HPDE6-E6E7 (cell line): ENCODE measurements around the gene EFCAB5.
"Not testable (repeated sequence)": the region's sequence is repeated elsewhere in the genome, so short reads cannot be mapped to it uniquely, and the experiment has no call there.

Experiments
- DNase-seq: peaks from one replicate; pipeline ENCODE4 v3.0.0; 2011; ENCODE audit warnings: missing footprints; ENCODE audit errors: extremely low spot score

The EFCAB5 gene

GRCh38 chr17:29935909-29936308 is 5.5 kb upstream of the EFCAB5 start:
- not testable (repeated sequence) for DNase-seq

- DNase-seq = no peak
Observed at GRCh38 chr17:29936724-29937123, 4.7 kb upstream of the EFCAB5 start.

DNA sequence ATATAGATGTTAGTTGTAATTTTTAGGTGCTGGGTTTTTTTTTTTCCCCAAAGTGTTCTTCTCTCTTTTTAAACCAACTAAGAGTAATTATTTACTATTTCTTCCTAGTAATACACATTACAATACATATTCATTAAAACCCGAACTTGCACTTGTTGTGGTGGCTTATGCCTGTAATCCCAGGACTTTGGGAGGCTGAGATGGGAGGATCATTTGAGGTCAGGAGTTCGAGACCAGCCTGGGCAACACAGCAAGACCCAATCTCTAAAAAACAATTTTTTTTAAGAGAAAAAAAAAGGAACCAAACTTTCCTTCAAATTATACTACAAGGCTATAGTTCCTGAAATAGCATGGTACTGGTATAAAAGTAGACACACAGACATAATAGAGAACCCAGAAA is 3.8 kb downstream of the EFCAB5 start:
- DNase-seq = no peak

GRCh38 chr17:29948448-29949215 is 7.2 kb downstream of the EFCAB5 start:
- DNase-seq = no peak

- no peak for DNase-seq
Observed at GRCh38 chr17:29949696-29950095, 8.3 kb downstream of the EFCAB5 start.

DNA sequence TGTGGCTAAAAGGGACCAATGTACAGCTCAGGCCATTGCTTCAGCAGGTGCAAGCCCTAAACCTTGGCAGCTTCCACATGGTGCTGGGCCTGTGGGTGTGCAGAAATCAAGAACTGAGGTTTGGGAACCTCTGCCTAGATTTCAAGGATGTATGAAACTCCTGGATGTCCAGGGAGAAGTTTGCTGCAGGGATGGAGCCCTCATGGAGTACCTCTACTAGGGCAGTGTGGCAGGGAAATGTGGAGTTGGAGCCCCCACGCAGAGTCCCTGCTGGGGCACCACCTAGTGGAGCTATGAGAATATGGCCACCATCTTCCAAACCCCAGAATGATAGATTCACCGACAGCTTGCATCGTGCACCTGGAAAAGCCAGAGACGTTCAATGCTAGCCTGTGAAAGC is 13.0 kb downstream of the EFCAB5 start:
- DNase-seq = no peak

- DNase-seq = no peak
Observed at GRCh38 chr17:29956225-29956624, 14.8 kb downstream of the EFCAB5 start.

- not testable (repeated sequence) for DNase-seq
Observed at GRCh38 chr17:29957488-29957887, 16.1 kb downstream of the EFCAB5 start.

- DNase-seq = peak; percentile 6
Observed at GRCh38 chr17:29958947-29959657, 17.7 kb downstream of the EFCAB5 start.

- DNase-seq = no peak
Observed at GRCh38 chr17:29959658-29960337, 18.4 kb downstream of the EFCAB5 start.

DNA sequence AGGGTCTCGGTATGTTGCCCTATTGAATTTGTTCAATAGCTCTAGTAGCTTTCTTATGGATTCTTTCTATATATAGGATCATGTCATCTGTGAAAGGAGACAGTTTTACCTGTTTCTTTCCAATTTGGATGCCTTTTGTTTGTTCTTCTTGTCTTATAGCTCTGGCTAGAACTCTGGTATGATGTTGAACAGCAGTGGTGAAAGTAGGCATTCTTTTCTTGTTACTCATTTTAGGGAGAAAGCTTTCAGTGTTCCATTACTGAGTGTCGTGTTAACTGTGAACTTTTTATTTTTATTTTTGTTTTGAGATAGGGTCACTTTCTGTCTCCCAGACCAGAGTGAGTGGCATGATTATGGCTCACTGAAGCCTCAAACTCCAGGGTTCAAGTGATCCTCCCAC is 21.2 kb downstream of the EFCAB5 start:
- DNase-seq = no peak

GRCh38 chr17:29968271-29968670 is 26.8 kb downstream of the EFCAB5 start:
- no peak for DNase-seq

DNA sequence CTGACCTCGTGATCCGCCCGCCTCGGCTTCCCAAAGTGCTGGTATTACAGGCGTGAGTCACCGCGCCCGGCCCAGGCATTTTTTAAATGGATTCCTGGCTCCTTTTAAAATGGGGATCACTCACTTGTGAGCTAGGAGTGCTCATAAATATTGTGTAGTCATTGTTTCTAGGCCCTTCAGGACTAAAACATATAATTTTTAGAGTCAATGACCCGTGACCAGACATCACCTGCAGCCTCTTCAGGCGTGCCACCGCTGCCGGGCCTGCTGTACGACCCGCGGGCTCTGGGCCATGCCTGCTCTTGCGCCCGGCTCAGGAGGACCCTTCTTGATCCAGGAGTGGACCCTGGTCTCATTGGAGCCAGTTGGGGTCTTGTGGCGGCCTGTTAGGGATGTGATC is 30.8 kb downstream of the EFCAB5 start:
- no peak for DNase-seq

DNA sequence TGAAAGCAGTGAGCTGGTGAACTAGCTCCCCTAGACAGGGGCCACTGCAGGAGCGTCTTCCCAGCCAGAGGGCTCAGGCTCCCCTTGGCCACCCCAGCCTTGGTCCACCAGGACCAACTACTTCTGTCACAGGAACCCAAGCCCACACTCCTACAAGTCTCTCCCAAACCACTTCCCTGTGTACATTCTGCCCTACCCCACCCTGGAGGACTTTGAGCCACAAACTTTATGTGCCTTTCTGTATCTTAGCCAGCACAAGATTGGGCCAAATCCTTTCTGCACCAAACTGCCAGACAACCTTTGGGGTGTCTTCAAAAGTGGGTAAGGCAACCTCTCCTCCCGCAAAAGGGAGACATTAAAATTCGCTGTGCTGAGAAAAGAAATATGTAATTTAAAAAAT is 31.6 kb downstream of the EFCAB5 start:
- DNase-seq = no peak

DNA sequence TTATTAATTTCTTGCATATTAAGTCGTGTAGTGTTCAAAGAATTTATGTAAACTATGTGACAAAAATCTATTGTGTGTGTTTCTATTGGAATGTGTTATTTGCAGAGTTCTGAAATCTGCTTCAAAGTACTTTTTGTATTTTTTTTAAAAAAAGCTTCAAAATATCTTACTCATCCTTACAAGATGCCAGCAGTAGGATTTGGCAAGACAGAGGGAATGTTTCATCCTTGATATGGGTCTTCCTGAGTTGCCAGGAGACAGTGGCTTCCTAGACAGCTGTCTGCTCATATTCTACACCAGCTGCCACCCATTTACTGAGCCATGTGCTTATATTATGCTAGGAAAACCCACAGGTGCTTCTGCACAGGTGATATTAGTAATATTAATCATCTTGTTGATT is 36.4 kb downstream of the EFCAB5 start:
- DNase-seq = no peak

DNA sequence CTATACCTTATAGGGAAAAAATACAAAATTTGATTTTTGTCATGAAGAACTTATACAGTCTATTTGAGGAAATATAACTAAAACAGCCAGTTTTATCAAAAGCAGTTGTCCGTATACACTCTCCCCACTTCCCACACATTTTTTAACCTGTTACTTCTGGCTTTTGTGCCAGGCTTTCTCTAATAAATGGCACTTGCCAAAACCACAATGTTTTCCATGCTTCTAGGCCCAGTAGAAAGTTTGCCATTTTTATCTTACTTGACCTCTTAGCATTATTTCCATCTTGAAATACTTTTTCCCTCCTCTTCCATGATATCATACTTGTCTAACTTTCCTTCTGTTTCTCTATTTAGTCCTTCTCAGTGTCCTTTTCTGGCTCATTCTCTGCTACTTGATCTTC is 38.8 kb downstream of the EFCAB5 start:
- DNase-seq = no peak

- no peak for DNase-seq
Observed at GRCh38 chr17:29982991-29983653, 41.7 kb downstream of the EFCAB5 start.

DNA sequence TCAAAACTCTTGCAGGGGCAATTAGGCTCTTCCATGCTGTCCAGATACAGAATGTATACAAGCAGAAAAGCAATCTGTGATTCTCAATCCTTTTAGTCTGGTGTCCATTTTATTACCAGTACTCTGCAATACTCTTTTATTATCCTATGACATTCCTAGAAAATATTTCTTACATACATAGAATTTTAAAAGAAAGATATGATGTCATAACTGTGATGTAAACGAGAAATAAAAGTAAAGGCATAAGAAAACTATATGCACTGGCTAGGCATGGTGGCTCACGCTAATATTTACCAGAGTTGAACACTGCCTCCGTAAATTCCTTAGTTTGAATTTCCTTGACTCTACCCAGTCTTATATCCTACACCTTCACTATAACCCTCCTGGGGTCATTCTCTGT is 55.0 kb downstream of the EFCAB5 start:
- no peak for DNase-seq

DNA sequence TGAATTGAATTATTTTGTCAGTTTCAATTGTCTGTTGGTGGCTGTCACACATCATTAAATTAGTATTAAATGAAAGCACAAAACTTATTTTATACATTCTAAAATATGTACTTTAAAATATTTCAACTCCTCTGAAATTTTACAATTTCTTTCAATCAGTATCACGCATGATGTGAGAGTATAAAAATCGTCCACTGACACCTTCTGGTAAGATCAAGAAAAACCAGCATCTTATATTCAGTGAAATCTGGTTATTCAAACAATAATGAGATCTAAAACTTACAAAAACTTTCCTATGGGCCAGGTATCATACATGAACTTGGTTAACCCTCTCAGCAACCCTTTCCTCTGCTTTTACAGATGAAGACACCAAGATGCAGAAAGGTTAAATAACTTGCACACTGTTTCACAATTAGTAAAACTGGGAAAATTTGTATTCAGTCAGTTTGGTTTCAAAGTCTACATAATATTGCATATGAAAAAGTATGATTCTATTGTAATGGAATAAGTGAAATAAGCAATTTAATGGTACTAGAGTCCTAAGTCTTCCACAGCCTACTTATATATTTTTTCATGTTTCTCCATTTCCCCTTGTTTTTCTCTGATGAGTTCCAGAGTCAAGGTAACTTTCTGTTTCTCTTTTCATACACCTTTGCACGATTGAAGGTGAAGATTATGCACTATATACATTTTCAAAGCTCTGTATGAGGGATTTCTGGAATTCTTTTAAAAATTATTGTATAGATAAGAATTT is 58.7 kb downstream of the EFCAB5 start:
- no peak for DNase-seq

DNA sequence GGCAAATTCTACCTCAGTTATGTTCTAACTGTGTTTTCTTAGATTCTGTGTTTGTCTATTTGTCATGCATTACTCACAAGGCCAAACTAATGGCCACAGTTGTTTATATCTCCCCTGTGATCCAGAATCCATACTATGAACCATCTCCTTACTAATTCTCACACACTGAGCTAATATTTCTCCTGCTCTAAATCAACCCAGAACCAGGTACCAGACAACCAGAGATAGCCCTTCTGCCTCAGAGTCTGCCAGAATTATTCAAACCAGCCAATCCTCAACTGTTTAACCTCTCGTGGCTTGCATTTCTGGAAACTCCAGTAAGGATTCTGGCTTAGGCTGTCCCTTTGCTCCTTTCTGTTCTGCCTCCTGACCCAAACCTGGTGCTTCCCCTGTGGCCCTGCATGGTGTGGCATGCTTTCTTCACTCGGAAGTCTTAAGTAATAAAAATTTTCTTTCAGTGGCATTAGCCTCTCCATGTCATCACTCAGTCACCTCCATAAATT is 59.4 kb downstream of the EFCAB5 start:
- DNase-seq = no peak

- DNase-seq = no peak
Observed at GRCh38 chr17:30002088-30002487, 60.7 kb downstream of the EFCAB5 start.
